CD1c-positive myeloid dendritic cell (primary cell): Measurements from ENCODE around the gene LILRA2.
"Not testable (repeated sequence)": the region's sequence is repeated elsewhere in the genome, so short reads cannot be mapped to it uniquely, and the experiment has no call there.

Experiments
- DNase-seq: peaks from one replicate; pipeline ENCODE4 v3.0.0-alpha.2; 2016; ENCODE audit errors: extremely low spot score

LILRA2 gene

GRCh38 chr19:54609356-54609791 is 35.8 kb downstream of the LILRA2 start:
- no peak for DNase-seq

DNA sequence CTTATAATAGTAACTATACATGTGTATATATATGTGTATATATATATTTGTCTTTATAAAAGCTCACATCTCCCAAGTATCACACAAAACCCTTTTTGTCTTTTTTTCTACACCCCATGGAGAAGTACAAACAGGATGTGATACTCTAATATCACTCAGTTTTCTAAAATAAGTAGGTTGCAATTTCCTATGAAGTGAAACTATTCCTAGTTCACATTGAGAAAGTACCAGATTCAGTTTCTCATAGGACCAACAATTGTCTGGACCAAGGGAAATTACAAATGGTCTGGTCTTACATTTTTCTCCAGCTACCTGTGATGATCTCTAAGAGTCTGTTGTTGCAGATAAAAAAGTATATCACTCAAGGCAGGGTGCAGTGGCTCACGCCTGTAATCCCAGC is 38.8 kb downstream of the LILRA2 start:
- peak; percentile 84 for DNase-seq

DNA sequence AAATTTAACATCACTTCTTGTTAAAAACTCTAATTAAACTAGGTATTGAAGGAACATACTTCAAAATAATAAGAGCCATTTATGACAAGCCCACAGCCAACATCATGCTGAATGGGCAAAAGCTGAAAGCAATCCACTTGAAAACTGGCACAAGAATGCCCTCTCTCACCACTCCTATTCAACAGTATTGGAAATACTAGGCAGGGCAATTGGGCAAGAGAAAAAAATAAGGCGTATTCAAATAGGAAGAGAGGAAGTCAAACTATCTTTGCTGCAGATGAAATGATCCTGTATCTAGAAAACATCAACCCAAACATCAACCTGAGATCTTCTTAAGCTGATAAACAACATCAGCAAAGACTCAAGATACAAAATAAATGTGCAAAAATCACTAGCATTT is 41.1 kb downstream of the LILRA2 start:
- DNase-seq, result peak; percentile 48

DNA sequence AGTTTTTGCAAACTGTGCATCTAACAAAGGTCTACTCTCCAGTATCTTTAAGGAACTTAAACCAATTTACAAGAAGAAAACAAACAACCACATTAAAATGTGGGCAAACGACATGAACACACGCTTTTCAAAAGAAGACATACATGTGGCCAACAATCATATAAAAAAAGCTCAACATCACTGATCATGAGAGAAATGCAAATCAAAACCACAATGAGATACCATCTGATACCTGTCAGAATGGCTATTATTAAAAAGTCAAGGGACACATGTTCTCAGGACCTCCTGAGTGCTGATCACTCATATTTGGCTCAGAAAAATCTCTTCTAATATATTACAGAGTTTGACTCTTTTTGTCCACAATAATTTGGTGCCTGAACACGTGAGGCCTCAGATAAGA is 42.5 kb downstream of the LILRA2 start:
- DNase-seq, result no peak

DNA sequence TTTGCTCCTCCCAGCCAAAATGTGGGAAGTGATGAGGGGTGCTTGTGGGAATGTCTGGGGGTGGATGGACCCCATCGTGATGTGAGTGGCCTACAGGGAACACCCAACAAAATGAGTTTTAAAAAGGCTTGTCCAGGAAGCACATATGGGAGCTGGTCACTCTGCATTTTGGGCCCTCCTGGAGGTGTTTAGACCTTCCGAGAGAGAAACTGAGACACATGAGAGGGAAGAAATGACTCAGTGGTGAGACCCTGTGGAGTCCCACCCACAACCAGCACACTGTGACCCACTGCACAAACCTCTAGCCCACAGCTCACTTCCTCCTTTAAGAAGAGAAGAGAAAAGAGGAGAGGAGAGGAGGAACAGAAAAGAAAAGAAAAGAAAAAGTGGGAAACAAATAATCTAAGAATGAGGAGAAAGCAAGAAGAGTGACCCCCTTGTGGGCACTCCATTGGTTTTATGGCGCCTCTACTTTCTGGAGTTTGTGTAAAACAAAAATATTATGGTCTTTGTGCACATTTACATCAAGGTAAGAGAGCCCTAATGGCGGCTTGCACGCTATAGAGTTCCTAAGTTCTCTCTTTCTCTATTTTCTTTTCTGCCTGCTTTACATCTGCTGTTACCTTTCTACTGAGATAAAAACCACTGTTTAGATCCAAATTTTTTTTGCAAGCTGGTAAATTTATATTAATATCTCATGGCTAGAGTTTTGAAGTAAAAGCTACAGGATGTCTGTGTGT is 43.4 kb downstream of the LILRA2 start:
- peak; percentile 70 for DNase-seq

- DNase-seq, result no peak
Observed at GRCh38 chr19:54620464-54620863, 46.9 kb downstream of the LILRA2 start.

GRCh38 chr19:54622431-54622830 is 48.8 kb downstream of the LILRA2 start:
- no peak for DNase-seq

GRCh38 chr19:54624234-54624633 is 50.6 kb downstream of the LILRA2 start:
- DNase-seq, result not testable (repeated sequence)

- DNase-seq, result not testable (repeated sequence)
Observed at GRCh38 chr19:54624934-54625730, 51.5 kb downstream of the LILRA2 start.

DNA sequence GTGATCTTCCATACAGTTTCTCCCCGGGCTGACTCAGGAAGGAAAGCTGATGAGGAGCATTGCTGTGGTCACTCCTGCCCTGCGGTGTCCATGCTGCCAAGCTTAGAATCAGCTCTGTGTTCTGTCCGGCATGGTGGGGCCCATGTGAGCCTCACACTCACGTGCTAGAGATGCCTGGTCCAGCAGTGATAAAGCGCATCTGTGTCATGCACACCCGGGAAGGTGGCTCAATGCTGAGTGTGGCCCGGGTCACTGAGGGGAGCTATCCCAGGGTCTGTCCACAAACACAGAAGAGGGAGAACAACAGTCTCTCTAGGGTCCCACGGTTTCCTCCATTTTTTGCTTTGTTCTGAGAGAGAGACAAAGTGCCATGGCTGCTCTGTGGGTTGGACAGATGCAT is 53.2 kb downstream of the LILRA2 start:
- no peak for DNase-seq

DNA sequence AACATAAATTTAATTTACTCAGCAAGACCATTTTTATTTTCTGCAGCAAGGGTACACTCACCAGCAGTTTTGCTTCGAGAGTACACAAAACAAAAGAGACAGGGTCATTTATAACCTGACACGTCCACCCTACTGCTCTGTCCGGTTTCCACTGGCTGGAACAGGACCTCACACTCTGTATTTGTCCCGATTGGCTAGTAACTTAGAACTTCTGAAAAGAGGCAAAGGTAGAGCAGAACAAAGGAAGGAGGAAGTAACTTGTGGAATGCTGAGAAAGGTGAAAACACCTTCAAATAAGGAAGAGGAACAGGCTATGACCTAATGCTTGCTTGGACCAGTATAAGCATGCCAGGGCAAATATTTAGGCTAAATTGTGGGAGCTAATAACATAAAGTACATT is 54.3 kb downstream of the LILRA2 start:
- not testable (repeated sequence) for DNase-seq

GRCh38 chr19:54630262-54630661 is 56.7 kb downstream of the LILRA2 start, which contains the start of gene LILRB1:
Gene LILRB1 (plus strand): TSS chr19:54630484. CDS start chr19:54631074, 590 bp downstream.
- DNase-seq, result peak; percentile 74

- no peak for DNase-seq
Observed at GRCh38 chr19:54630782-54631181, 57.2 kb downstream of the LILRA2 start.

- not testable (repeated sequence) for DNase-seq
Observed at GRCh38 chr19:54631489-54632337, 58.1 kb downstream of the LILRA2 start.

DNA sequence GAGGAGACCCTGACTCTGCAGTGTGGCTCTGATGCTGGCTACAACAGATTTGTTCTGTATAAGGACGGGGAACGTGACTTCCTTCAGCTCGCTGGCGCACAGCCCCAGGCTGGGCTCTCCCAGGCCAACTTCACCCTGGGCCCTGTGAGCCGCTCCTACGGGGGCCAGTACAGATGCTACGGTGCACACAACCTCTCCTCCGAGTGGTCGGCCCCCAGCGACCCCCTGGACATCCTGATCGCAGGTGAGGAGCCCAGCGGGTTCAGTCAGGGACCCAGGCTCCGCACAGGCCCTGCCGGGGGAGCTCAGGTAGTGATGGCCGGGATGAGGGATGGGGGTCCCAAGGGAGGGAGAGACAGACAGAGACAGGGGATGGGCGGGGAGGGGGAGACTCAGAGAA is 58.9 kb downstream of the LILRA2 start:
- DNase-seq, result not testable (repeated sequence)

DNA sequence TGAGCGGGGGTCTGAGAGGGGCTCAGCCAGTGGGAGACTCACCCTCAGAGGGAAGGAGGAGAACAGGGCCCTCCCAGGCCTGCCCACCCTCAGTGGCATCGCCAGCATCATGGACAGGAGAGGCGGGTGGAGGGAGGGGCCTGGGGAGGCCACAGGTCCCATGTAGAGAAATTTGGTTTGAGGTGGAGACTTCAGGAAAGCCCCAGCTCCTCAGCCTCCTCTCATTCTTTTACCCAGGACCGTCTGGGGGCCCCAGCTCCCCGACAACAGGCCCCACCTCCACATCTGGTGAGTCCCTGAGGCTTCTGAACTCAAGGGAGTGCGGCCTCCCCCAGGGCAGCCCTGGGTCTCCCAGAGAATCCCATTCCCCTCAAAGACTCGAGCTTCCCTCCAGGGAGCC is 59.8 kb downstream of the LILRA2 start:
- no peak for DNase-seq

DNA sequence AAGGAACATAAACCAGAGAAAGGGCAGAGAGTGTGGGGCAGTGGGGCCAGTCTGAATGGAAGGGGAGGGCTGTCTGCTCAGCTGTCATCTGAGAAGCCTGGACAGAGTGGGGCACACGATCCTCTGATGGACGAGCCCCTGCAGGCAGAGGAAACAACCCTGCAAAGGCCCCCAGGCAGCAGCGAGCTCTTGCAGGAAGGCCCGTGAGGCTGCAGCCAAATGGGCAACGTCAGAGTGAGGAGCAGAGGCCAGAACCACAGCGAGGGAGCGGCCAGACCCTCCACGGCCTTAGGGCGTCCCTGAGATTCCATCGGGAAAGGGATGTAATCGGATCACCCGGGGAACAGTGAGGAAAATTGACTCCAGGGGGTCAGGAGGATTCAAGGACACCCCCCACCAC is 62.5 kb downstream of the LILRA2 start:
- DNase-seq, result not testable (repeated sequence)

DNA sequence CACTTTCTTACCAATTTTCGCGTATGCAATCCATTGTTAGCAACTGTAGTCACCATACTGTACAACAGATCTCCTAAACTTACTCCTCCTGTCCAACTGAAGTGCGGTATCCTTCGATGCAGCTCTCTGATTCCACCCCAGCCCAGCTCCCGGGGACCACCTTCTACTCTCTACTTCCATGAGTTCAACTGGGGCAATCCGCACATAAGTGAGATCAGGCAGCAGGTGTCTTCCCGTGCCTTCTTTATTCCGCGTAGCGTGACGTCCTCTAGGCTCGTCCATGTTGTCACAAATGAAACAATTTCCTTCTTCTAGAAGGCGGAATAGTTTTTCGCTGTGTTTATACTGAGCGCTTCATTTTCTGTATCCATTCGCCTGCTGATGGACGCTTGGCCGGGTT is 65.1 kb downstream of the LILRA2 start:
- no peak for DNase-seq
